Stimulated activated naive CD4-positive, alpha-beta T cell (primary cell): ENCODE measurements around the gene MAP1B.
"Not testable (repeated sequence)": the region's sequence is repeated elsewhere in the genome, so short reads cannot be mapped to it uniquely, and the experiment has no call there.

Source experiments
- DNase-seq, 6 experiments: peaks; one replicate each; lab custom pipeline; 2025; lab: John Stamatoyannopoulos, UW

The MAP1B gene

GRCh38 chr5:72161951-72162350, 54.7 kb downstream of the MAP1B start:
- DNase-seq, result no peak

DNA sequence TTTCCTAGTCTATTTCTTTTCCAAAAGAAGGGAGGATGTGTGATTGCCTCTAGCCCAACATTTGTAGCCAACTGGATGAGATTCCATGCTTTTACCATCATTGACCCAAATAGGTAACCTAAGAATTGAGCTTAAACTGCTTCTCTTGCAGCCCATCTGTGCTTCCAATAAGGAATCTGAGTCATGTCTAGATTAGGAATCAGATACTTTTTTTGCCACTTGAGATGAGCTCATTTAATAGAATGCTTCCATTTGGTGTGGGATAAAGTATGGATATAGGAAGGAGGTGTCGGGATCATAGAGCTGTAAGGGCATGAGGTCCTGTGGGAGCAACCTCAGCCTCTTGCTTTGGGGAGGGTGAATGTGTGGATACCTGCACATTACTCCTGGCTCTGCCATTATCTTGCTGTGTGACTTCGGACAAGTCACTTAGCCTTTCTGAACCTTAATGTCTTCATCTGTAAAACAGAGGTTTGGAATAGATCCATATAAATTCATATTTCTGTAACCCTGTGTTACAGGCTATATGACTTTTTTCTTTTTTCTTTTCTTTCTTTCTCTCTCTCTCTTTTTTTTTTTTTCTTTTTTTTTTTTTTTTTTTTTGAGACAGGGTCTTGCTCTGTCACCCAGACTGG, 56.2 kb downstream of the MAP1B start:
- no peak for DNase-seq

DNA sequence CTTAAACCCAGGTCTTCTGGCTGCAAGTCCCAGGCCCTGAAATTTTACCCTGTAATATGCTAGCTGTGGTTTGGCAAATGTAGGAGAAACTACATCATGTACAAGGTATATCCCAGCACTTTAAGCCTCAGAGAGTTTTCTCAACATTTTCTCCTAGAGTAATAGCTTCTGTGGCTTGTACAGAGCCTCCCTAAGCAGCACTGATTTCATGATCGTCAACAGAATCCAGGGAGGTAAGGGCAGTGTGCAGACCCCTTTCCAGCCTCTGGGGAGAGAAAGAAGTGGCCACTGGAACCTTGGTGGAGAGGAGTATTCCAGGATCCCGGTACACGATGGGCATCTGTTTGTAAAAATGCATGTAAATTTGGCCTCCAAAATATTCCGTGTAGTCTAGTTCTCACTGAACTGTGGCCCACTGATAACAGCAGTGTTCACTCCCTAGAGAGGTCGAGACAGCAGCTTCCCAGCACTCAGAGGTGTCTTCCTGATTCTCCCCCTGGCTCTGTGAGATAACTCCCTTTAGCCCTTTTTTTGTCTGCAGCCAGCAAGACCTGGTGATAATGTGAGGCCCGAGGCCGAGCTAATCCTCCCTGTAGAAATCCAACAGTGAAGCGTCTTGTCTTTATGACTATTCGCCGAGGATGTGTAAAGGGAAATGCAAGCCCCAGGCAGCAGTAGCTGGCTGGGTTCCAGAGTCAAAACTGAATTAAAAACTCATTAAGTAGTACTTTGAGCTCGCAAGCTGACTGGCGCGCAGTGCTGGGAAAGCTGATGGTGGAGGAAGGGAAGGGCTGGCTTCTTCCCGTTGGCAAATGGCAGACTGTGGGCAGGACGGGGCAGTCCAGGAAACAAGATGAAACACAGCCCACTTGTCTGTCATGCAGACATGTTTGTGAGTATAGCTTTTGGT, 59.0 kb downstream of the MAP1B start:
- DNase-seq, result no peak

- no peak for DNase-seq
These were observed 60.0 kb downstream of the MAP1B start for GRCh38 chr5:72167257-72167656.

- DNase-seq, result no peak
These were observed 60.5 kb downstream of the MAP1B start for GRCh38 chr5:72167804-72168203.

- DNase-seq, result no peak
These were observed 62.8 kb downstream of the MAP1B start for GRCh38 chr5:72170101-72170500.

DNA sequence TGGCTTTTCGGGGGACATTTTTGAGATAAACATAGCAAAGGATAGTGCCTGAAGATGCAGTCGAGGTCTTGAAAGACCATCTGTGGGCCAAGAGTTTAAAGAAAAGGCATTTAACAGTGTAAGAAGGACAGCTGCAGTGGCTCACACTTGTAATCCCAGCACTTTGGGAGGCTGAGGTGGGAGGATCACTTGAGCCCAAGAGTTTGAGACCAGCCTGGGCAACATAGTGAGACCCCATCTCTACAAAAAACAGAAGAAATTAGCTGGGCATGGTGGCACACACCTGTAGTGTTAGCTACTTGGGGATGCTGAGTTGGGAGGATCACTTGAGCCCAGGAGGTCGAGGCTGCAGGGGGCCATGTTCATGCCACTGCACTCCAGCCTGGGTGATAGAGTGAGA, 63.9 kb downstream of the MAP1B start:
- DNase-seq, result not testable (repeated sequence)

GRCh38 chr5:72171667-72172066, 64.4 kb downstream of the MAP1B start:
- no peak for DNase-seq

GRCh38 chr5:72172786-72173185, 65.5 kb downstream of the MAP1B start:
- no peak for DNase-seq

- no peak for DNase-seq
These were observed 70.3 kb downstream of the MAP1B start for GRCh38 chr5:72177538-72177937.

DNA sequence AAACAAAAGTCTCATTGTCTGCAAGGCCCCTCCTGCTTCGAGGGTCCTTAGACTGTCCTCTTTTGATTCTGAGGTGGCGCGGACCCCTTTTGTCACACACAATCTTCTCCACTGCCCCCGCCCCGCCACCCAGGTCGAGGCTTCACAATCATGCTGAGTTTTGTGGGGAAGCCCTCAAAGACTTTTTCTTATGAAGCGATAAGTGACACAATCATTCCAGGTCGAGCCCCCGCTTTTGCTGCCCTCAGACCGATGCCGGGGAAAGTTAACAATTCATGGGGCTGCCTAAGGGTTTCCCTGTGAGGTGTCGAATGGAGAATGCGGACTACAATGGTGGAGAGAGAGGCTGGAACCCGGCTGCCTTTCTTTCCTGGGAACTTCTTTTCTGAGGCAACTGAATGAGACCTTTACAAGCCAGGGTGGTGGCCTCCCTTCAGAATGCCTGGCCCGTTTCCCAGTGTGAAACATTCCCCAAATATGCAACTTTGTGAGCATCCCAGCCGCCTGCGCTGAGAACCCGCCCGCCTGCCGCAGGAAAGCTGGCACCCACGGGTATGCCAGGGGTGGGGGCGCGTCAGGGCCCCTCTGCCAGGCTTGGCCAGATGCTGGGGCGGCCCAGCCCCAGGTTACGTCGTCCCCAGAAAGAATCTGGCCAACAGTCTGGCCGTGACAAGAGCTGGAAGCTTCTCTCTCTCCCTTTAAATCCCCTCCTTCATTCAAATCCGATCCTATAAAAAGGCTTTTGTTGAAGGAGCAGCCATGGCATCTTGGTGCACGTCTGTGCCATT, 71.9 kb downstream of the MAP1B start:
- no peak for DNase-seq

- no peak for DNase-seq
These were observed 72.7 kb downstream of the MAP1B start for GRCh38 chr5:72179816-72180440.

GRCh38 chr5:72180925-72181324, 73.7 kb downstream of the MAP1B start:
- DNase-seq, result no peak

DNA sequence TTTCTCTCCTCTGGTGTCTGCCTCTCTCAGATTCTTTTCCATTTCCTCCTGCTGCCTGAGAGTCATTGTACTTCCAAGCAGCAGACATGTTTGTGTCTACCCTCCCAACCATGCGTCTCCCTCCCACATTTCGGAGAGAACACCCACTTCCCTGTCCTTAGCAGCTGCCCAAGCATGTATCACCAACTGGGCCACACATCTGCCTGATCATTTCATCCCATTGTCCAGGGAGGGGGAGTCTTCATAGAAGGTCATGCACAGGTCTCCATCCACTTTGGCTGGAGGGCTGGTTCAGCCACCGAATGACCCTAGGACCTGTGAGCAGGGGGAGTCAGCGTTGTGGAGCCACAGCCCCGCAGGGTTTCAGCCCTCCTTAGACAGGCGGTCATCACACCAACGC, 75.4 kb downstream of the MAP1B start:
- DNase-seq, result no peak

GRCh38 chr5:72183101-72183520, 75.8 kb downstream of the MAP1B start:
- DNase-seq, result no peak

GRCh38 chr5:72184408-72184807, 77.1 kb downstream of the MAP1B start:
- DNase-seq, result no peak

GRCh38 chr5:72185496-72186329, 78.4 kb downstream of the MAP1B start:
- no peak for DNase-seq

DNA sequence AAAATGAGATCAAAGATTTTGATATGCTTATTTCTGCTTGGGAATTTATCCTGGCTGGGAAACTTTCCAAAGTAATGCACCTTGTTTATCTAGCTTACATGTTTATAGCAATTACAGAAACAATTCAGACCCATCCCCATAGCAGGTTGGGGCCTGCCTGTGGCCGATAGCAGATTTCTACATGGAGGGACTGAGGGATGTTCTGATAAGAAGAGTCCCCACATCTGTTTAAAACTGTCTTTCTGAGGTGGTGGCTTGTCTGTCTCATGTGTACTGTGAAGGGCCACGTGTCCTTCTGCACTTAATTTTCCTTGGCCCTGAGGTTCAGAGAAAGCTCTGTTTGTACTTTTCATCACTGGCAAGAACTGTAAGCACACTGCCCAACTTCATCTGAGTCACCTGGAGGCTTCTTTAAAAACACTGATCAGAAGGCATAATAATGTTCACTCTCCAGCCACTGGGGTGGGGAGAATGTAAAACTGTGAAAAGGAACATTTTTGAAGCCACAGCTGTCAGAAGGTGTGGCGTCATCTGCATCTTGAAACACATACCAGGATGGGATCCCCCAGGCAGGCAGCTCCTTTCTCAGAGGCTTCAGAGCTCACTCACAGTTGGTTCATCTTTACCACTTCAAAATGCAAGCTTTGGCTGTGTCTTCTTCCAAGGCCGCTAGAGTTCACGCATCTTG, 80.3 kb downstream of the MAP1B start:
- DNase-seq, result no peak

DNA sequence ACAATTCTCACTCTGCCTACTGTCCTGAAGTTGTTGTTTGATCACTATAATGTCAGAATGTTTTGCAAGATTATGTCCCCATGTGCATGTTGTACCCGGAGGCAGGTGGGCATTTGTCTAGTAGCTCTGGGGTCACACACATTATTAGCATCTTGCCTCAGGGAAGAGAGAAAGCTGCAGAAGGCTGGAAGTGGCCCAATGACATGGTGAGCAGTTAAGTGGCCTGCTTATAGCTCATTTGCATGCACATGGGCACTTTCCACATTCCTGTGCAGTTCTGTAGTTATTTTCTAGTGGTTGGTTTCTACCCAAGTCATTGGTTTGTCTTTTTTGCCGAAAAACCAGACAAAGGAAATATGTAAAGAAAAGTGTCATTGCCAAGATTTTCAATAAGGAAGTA, 80.9 kb downstream of the MAP1B start:
- no peak for DNase-seq

- no peak for DNase-seq
These were observed 81.9 kb downstream of the MAP1B start for GRCh38 chr5:72189146-72189545.

DNA sequence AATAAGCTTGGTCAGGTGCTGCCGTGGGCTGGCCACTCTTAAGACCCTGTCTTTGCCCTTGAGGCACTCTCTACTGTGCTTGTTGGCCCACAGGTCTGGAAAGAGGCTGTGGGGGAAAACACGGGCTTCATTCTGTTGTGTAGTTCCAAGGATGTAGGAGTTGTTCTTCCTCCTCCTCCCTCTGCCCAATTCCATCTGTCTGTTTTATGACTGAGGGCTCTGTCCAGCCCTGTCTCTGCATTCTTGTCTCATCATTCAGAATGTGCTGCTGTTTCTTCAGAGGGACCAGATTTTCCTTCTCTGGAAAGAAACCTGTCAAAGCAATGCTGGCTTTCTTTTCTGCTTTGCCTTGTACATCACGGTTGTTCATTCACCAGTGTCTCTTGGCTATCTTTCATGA, 84.1 kb downstream of the MAP1B start:
- no peak for DNase-seq
